SHP77 (cell line): Measurements from ENCODE around the gene MYRF.
A peak's percentile ranks its signal among the peaks of the same experiment; 100 is the strongest.

Source experiments
- DNase-seq, 2 experiments: peaks; one replicate each; lab custom pipeline; 2025; lab: John Stamatoyannopoulos, UW

The MYRF gene

DNA sequence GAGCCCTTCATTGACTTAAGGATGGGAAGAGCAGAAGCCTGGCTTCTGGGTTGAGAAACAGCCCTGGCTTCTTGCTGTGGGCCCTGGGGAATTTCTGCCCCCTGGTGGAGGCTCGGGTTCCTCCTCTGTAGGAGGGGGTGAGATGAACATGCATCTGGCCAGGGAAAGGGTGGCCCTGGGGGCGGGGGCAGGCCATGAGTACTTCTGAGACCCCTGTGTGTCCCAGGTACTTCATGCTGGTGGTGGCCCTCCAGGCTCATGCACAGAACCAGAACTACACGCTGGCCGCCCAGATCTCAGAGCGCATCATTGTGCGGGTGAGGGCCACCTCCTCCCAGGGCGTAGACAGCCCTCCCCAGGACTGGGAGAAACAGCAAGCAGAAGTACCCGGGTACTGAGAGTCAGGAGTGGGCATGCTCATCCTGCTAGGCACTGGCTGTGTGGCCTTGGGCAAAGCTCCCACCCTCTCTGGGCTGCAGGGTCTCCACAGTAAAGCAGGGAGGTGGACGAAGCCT is 24.2 kb downstream of the MYRF start:
- peak; percentile 19 to 59 for DNase-seq

DNA sequence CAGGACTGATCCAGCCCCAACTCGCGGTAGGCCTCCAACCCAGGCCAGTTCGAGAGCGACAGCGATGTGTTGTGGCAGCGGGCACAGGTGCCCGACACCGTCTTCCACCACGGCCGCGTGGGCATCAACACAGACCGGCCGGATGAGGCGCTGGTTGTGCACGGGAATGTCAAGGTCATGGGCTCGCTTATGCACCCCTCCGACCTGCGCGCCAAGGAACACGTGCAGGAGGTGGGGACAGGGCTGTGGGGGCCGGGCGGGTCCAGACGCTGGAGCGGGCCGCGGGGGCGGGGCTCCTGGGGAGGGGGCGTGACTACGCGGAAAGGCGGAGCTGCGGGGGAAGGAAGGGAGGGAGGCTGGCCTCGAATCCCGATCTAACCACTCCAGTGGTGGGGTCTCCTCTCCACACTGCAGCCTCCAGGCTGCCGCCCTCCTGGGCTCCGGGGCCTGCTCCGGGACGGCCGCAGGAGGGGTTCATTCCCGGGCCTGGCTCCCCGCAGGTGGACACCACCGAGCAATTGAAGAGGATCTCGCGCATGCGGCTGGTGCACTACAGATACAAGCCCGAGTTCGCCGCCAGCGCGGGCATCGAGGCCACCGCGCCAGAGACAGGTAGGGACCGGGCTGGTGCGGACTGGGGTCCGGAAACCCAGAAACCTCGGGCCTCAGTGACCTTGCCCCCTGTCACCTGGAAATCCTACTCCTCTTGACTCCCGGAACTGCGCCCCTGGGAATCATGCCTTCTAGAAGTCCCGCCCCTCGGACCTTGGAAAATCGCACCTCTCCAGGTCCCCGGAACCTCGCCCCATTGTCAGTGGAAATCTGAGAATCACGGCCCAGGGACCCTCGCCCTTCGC is 25.0 kb downstream of the MYRF start:
- DNase-seq, result no peak

DNA sequence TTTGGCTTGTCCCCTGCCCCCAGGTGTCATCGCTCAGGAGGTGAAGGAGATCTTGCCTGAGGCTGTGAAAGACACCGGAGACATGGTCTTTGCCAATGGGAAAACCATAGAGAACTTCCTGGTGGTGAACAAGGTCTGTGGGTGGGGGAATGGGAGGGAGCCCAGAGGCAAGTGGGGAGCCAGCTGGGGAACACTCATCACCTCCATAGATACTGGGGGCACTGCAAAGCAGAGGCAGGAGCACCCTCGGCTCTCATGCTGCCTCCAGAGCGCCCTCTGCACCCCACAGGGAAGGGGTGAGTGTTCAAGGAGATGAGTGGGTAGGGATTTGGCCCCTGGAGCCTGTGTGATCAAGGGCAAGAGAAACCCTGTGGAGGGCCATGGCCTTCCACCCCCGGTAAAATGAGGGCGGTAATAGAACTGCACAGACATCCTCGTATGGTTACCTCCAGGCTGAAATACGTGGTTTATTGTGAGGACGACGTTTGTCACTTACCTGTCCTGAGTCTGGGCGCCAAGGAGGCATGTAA is 26.0 kb downstream of the MYRF start:
- no peak for DNase-seq

DNA sequence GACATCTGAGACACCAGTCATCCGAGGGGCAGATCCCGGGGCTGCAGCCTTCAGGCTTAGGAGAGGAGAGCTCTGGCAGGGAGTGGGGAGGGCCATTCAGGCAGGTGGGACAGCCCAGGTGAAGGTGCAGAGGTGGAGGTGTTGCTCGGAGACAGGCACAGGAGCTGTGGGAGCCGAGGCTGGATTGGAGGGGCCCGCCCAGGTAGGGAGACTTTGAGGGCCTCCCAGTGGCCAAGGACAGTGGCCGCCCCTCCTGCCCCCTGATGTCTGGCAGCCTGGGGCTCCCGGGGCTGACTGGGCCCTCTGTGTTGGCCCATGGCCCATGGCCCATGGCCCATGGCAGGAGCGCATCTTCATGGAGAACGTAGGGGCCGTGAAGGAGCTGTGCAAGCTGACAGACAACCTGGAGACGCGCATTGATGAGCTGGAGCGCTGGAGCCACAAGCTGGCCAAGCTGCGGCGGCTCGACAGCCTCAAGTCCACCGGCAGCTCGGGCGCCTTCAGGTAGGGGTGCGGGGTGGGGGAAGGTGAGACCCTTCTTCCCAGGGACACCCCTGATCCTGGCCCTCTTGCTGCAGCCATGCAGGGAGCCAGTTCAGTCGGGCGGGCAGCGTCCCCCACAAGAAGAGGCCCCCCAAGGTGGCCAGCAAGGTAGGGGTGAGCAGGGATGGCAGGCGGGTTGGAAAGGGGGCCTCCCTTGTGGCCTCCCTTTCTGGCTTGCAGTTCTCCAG is 26.6 kb downstream of the MYRF start:
- no peak for DNase-seq

DNA sequence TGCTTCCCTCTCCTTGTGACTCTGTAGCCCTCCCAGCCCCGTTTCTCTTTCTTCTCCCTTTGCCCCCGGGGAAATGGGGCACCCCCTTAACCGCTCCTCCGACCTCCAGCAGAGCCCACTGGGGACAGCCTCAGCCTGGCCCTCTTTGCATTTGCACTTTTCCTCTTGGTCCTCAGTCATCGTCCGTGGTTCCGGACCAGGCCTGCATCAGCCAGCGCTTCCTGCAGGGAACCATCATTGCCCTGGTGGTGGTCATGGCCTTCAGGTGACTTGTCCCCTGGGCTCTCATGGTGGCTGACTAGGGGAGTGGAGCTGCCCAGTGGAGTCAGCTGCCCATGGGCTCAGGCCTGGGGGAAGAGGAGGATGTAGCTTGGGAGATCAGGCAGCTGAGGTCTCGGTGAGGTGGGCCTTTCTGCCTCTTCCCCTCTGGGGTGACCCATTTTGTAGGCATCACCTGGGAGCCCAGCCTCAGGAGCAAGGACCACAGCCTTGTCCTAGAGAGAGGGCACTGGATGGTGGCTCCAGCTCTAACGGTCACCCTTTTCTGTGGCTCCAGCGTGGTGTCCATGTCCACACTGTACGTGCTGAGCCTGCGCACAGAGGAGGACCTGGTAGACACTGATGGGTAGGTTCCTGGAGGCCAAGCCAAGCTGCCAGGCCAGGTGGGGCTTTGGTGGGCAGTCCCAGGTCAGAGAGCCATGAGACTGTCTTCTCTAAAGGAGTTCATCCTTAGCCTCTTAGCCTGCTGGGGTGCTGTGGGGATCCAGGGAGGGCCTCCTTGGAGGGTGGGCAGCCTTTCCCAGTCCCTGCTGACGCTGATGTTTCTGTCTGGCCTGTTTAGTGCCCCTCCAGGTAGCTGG is 27.5 kb downstream of the MYRF start:
- DNase-seq, result no peak

DNA sequence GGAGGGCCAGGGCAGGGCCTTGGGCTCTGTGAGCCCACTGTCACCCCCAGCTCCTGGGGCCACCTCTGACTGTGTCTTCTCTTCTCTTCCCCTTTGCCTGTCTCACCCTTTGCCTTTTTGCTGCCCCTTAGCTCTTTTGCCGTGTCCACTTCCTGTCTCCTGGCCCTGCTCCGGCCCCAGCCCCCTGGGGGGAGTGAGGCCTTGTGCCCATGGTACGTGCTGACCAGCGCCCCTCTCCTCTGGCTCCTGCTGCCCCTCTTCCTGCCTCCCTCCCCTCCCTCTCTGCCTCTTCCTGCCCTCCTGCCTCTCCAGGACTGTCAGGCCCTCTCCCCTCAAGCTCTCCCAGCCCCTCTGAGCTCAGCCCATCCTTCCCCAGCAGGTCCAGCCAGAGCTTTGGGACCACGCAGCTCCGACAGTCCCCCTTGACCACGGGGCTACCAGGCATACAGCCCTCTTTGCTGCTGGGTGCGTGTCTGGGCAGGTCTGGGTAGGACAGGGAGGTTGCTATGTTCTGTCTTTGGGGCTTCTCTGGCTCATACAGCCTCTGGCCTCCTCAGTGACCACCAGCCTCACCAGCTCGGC is 28.2 kb downstream of the MYRF start:
- DNase-seq, result no peak

DNA sequence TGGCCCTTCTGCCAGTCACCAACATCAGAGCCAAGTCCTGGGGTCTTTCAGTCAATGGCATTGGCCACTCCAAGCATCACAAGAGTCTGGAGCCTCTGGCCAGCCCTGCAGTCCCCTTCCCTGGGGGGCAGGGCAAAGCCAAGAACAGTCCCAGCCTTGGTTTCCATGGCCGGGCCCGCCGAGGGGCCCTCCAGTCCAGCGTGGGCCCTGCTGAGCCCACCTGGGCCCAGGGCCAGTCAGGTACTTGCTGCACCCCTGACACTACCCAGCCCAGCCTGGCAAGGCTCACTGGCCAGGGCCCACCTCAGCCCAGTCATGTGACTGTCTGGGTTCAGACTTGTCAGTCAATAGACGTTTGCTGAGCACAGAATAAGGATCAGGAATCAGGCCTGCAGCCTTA is 29.1 kb downstream of the MYRF start:
- no peak for DNase-seq

DNA sequence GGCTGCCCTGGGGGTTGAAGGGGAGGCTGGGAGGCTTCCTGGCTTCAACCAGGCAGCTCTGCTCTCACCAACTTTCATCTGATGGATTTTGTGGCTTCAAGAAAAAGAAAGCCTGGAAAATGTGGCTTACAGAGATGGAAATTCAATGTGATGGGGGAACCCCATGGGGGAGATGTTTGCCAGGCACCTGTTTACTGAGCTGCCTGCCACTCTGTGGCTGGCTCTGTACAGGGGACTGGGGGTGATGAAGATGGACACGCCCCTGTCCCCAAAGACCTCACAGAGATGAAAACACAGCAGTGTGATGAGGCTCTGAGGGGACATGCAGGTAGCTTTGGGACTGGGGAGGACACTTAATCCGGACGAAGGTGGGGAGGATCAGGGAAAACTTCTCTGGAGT is 29.9 kb downstream of the MYRF start:
- no peak for DNase-seq

DNA sequence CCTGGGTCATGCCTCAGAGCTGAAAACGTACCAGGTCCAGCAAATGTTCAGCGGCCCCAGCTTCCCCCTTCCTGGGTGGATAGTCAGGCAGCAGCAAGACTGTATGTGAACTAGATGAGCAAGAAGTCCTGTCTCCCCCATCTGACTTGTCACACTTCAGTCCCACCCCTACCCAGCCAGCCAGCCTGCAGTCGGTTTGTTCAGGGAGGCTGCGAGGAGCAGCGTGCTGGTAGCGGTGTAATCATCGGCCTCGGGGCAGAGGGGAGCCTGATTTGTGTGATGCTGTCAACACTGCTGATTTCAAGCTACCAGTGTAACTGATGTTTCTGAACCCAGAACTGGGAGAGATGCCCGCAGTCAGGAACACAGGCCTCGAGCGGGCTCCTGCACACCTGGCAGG is 30.4 kb downstream of the MYRF start:
- no peak for DNase-seq

DNA sequence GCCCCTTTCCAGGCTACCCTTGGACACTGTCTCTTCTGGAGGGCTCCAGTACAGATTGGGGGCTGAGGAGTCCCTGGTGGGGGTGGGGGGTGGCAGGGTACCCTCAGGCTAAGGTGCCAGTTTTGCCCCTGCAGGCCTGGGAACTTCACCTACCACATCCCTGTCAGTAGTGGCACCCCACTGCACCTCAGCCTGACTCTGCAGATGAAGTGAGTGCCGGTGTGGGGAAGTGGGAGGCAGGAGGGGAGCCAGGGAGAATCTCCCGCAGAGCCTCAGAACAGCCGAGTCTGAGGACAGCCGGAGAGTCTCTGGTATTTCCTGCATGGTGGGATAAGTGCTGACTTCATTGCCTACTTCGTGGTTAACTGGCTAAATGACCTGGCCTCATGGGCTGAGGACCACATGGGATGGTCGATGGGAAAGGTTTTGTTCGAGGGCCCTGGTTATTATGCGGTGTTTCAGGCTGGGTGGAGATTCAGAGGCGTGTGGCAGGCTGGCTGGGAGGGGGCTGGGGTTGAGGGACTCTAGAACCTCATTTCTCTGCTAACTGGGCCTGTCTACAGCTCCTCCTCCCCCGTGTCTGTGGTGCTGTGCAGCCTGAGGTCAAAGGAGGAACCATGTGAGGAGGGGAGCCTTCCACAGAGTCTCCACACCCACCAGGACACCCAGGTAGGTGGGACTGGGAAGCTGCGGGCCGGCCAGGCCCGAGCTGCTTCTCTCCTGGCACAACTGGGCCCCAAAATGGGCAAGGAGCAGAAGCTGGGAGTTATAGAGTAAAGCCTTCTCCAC is 31.5 kb downstream of the MYRF start:
- DNase-seq, result no peak

DNA sequence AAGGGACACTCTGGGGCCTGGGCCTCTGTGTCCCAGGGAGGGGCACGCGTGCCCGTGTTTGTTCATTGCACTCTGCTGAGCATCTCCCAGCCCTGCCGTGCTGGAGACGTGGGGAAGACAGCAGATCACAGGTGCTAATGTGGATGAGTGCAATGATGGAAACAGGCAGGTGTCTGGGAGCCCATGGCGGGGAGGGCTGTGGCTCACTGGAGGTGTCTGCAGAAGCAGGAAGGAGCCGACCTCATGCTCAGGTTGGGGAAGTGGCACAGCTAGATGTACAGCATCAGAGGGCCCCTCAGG is 32.0 kb downstream of the MYRF start:
- DNase-seq, result no peak

DNA sequence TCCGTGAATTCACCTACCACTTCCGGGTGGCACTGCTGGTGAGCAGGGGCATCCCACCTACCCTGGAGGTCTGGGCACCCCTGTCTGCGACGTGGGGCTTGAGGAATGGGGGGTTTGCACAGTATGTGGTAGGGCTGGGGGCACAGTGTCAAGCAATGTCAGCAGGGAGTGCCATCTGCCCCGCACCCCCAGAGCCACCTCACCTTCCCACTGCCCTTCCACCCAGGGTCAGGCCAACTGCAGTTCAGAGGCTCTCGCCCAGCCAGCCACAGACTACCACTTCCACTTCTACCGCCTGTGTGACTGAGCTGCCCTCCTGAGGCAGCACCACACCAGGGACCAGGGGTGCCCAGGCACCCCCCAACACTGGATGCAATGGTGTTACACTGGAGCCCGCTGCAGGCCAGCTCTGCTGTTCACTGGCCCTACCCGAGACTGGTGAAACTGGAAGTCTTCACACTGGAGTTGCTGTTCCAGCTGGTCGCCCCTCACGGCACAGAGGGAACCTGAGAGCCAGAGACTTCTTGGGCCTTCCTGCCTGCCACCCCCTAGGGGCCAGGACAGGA is 33.5 kb downstream of the MYRF start:
- no peak for DNase-seq

DNA sequence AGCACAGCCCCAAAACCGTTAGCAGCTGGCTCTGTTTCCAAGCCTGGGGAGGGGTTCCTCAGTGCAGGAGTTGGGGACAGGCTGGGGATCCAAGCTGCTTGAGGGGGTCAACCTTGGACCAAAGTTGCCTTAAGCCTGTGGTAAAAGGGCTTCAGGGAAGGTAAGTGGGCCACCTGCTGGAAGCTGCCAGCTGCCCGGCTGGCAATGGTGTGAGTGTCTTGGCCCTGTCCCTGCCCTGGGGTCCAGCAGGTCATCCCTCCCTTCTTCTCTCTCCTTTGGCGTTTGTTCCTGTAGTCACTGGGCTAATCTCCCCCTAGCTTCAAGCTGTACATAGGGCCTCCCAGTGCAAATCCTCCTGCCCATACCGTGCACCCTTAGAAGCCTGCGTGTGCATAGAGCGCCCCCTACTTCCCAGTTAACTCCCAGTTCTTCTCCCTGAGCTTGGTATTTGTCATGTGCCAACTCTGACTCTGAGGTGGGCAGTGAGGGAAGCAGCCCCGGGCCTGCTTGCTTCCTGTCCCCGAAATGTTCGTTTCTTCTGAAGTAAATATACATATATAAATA is 35.6 kb downstream of the MYRF start:
- DNase-seq, result peak; percentile 31 to 39

DNA sequence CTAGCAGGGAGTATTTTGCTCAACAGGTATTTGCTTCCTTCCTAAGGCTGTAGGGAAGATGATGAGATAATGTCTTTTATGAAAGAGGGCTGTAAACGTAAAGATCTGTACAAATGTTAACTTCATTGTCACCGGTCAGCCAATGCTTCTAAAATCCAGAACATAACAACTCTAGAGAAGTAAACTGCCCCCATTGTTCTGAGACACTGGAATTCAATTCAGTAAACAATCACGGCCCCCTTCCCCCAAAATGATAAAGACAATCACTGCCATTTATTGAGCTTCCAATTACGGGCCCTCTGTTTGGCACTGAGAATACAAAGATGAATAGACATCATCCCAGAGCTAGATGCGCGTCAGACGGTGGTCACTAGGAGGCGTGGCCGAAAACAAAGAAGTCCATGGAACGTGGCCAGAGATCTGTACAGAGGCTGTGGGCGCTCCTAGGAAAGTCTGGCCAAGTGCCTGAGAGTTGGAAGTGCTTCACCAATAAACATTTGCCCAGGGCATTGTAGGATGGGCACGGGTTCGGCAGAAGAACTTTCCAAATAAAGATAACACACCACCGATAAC is 39.4 kb downstream of the MYRF start:
- DNase-seq, result peak; percentile 59 to 75

DNA sequence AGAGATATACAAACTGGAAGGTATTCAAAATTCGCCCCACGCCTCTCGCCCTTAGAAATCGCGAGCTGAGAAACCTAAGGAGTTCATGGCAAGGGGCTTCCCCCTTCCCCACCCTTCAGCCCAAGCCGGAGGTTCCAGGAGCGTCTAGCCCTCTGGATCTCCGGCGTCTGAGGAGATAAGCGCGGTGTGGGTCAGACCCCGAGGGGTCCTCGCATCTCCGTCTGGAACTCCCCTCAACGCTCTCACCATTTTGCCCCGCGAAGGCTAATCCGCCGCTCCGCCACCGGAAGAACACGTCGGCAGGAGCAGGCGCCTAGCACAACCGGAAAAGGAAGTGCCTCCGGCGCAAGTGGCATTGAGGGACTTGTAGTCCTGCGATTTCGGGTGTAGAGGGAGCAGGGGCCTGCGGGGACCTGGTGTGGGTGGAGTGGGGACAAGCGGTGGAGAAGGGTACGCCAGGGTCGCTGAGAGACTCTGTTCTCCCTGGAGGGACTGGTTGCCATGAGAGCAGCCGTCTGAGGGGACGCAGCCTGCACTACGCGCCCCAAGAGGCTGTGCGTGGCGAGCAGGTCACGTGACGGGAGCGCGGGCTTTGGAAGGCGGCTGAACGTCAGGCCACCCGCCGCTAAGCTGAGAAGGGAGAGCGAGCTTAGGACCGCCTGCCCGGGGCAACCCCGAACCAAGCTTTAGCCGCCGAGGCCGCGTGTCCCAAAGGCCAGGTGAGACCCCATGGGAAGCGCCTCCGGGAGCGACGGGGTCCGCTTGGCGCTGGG is 40.1 kb downstream of the MYRF start, which contains the start of the genes FEN1 and TMEM258:
Gene FEN1, plus strand, starts transcription at position 602 of the 773 bp plus-strand sequence. CDS start 2,451 bp downstream, outside the sequence.
Gene TMEM258, minus strand, starts transcription at position 290 of the 773 bp plus-strand sequence. Its CDS starts 41 bp downstream, at position 249.
- peak; percentile 88 to 92 for DNase-seq

DNA sequence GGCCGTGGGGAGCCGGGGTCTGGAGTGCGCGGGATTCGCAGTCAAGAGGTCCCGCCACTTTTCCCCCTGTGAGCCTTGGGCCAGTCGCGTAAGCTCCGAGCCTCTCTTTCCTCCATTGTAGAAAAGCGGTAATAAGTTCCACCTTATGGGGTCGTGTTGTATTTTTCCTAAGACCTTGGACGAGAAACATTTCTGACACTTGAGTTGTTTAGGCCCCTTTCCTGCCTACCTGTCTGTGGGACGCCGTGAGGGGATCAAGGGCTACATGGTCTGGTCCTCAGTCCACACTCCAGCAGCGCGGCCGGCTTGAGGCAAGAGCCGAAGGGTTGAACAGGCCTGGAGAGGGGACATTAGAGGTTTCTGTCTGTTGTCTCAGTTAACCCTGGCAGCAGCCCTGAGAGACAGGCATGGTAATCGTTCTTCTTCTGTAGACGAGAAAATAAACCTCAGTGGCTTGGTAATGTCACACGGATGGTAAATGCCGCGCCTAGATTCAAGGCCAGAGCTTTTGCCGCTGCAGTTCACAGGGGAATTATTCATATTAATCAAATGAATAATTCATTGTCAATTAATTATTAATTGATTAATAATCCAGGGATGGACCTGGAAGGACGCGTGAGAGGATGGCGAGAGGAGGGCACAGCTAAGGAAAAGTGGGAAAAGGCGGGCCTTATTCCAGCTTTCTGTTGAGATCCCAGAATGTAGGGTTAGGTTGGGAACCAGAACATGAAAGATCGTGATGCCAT is 40.8 kb downstream of the MYRF start:
- no peak for DNase-seq

DNA sequence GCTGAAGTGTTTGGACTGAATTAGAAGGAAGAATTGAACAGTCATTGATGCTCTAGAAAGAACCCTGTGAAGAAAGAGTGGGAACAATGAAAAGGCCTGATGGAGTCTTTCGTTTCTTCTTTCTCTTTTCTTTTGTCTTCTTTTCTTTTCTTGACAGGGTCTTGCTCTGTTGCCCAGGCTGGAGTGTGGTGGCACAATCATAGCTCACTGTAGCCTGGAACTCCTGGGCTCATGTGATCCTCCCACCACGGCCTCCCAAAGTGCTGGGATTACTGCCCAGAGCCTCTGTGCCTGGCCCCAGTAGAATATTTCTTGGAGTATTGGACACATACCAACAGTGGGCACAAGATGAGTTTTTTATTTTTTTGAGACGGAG is 41.4 kb downstream of the MYRF start:
- no peak for DNase-seq

DNA sequence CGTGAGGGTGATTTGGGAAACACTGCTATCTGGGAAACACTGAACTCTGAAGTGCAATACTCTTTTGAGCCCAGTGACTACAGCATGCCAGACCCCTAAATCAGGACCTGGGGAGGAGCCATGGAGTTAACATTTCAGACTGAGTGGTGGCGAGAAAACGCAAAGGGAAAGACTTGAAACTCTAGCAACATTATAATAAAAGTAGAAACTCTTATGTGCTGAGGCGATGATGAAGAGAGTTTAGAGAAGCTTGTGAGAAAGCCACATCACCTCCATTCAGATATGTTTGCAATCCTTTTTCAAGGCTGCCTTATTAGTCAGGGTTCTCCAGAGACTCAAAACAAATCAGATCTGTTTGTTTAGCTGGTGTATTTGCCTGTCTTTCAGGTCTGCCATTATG is 42.1 kb downstream of the MYRF start:
- no peak for DNase-seq
